Right cardiac atrium (tissue), 5 donors: ENCODE data around the gene CIT. TPM values are rescaled to one million over a fixed set of nuclear protein-coding genes. Genes with fewer than 3 reads are reported as not detected.

ENCODE experiments used
- ATAC-seq, 2 donors: fragments of 200-7000 bp; cut with Tn5 transposase; one replicate each; pipeline versions ENCODE4 v1.8.0 to v1.9.1; 2020; ENCODE audit warnings: moderate library complexity in 2 of 2, mild to moderate bottlenecking in 1 of 2
- DNase-seq, 3 donors: peaks; one replicate each; pipeline ENCODE4 v3.0.0-alpha.2; 2020
- H3K27ac ChIP-seq: one replicate; pipeline ENCODE4 v1.5.1; 2013; ENCODE audit warnings: mild to moderate bottlenecking, low read length, control low read depth, moderate library complexity
- H3K27me3 ChIP-seq: one replicate; pipeline ENCODE4 v1.6.1; 2013; ENCODE audit not compliant: control insufficient read depth, insufficient read depth
- H3K4me1 ChIP-seq: one replicate; pipeline ENCODE4 v1.6.1; 2013; ENCODE audit warnings: low read length; ENCODE audit not compliant: control insufficient read depth, insufficient read depth
- H3K4me3 ChIP-seq: one replicate; pipeline ENCODE4 v1.5.1; 2013; ENCODE audit warnings: low read length, control low read depth
- H3K9me3 ChIP-seq: one replicate; pipeline ENCODE4 v1.6.1; 2013; ENCODE audit warnings: low read length; ENCODE audit not compliant: control insufficient read depth
- WGBS: extraction: QIAGEN DNeasy Blood & Tissue Kit; methylation state at CpG from one replicate; pipeline ENCODE4 v1.1.7; 2013; 5-methylcytosine and 5-hydroxymethylcytosine counted together
- intact Hi-C, 4 donors: fragments of 100-400 bp; cut with DNase I; formaldehyde crosslinking; loops; one replicate each; pipeline versions ENCODE4 v1.11.0 to v1.14.0; 2022 to 2023
- polyA plus RNA-seq: library from polyadenylated mRNA; stranded (reverse); fragments of 200-250 nt; gene quantifications from one replicate; pipeline ENCODE4 v1.2.3, GENCODE V29; 2013
- total RNA-seq, 4 donors: library from RNA; stranded (reverse); fragmentation: NEBNext Ultra II Directional; extraction: Animal tissue kit (Norgen Biotek cat#: 25700); gene quantifications; one replicate each; pipeline ENCODE4 v1.2.1, GENCODE V29; 2021
- donor health status: healthy with polysubstance abuse.
- donor health status: DM: no; HTN: yes; CAD: no.
- donor health status: DM: no; HTN: no; CAD: no.
- donor health status: DM: no; HTN: yes; CAD: no; lungs with severe emphysema.
- donor health status: DM: yes; HTN: yes; CAD: no.

Gene CIT
- total and polyA plus RNA-seq, 5 donors: 0.61 to 3.0 (median 2.4) TPM

DNA sequence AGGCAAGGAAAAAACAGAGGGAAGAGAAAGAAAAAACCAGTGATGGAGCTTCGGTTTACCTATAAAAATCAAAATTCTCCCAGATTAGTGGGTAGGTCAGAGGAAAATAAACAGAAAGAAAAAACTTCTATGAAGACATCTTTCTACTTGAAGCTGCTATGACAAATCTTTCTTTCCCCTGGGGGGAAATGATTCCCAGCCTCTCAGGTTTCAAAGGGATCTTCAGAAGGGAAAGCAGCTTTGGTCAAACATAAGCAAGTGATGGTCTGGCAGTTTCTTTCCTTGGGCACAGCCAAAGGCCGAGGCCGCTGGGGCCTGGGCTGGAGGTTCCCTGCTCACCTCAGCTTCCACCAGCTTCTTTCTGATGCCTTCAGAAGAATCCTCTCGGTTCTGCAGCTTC lies 104.7 kb downstream of the CIT start:
- Histone ChIP-seq H3K4me1 (no peaks in the 10 kb centered on the region), H3K4me3 (no peak overlapping the region), H3K9me3 (no peaks in the 10 kb centered on the region), H3K27me3 (no peaks in the 10 kb centered on the region), H3K27ac (no peak overlapping the region)
- DNase-seq: no peak
- ATAC-seq: no peak
- 96% methylated on average over 4 of the region's 4 CpGs for WGBS
- intact Hi-C loops: loop anchor here in 1 of 4 donors (10.0 kb wide), 1 partner anchor 68 kb away; no protein-coding TSS in a partner anchor

DNA sequence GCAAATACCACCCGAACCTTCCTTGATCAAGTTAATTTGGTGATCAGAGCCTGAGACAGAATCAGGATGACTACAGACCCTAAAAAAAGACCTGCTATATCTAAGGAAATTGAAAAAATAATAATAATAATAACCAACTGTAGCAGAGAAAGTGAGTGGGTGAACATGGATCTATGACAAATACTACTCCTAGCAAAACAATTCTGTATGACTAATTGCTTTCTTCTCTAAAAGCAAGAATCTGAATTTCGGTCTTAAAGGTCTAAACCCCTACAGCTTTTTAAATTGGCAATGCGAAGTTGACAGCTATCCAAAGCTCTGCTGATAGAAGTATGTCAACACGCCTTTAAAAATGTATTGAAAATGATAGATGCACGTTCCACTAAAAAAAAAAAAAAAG lies 107.0 kb downstream of the CIT start:
- no peaks in the 10 kb centered on the region for H3K27me3 ChIP-seq
- intact Hi-C loops: loop anchor here in 1 of 4 donors (10.0 kb wide), 1 partner anchor 65 kb away; no protein-coding TSS in a partner anchor
- no peak overlapping the region for H3K27ac ChIP-seq
- no peaks in the 10 kb centered on the region for H3K4me1 ChIP-seq
- ATAC-seq (no peak), DNase-seq (no peak)
- H3K4me3 ChIP-seq: no peak overlapping the region
- no peaks in the 10 kb centered on the region for H3K9me3 ChIP-seq
- 89% methylated on average over 5 of the region's 5 CpGs for WGBS

DNA sequence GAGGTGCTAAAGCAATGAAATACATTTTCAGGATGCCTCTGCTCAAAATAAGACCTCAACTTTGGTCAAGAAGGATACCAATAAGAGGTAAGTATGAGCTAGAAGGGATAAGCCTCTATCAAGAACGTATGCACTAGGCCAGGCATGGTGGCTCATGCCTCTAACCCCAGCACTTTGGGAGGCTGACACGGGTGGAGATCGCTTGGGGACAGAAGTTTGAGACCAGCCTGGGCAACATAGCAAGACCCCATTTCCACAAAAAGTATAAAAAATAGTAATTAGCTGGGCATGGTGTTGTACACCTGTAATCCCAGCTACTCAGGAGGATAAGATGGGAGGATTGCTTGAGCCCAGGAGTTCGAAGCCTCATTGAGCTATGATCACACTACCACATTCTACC lies 114.5 kb downstream of the CIT start:
- Histone ChIP-seq H3K27me3 (no peaks in the 10 kb centered on the region), H3K27ac (no peak overlapping the region), H3K4me1 (no peaks in the 10 kb centered on the region), H3K9me3 (no peaks in the 10 kb centered on the region), H3K4me3 (no peak overlapping the region)
- 97% methylated on average over 4 of the region's 4 CpGs for WGBS
- DNase-seq: no peak
- ATAC-seq: no peak
- intact Hi-C loops: no loop called here

- Histone ChIP-seq H3K27me3 (no peaks in the 10 kb centered on the region), H3K9me3 (no peaks in the 10 kb centered on the region), H3K27ac (no peak overlapping the region), H3K4me1 (no peaks in the 10 kb centered on the region), H3K4me3 (no peak overlapping the region)
- ATAC-seq (no peak), DNase-seq (no peak)
- WGBS: 94% methylated on average over 4 of the region's 4 CpGs
- intact Hi-C loops: no loop called here
These were observed 118.4 kb downstream of the CIT start for GRCh38 chr12:119758722-119759121.

- Histone ChIP-seq H3K9me3 (no peaks in the 10 kb centered on the region), H3K4me3 (no peak overlapping the region), H3K27ac (no peak overlapping the region), H3K4me1 (no peaks in the 10 kb centered on the region), H3K27me3 (no peaks in the 10 kb centered on the region)
- ATAC-seq (no peak), DNase-seq (no peak)
- 96% methylated on average over 2 of the region's 2 CpGs for WGBS
- intact Hi-C loops: no loop called here
These were observed 118.9 kb downstream of the CIT start for GRCh38 chr12:119758234-119758633.

GRCh38 chr12:119751961-119752360 lies 125.2 kb downstream of the CIT start:
- DNase-seq: no peak
- H3K27me3 ChIP-seq: no peaks in the 10 kb centered on the region
- H3K4me3 ChIP-seq: no peak overlapping the region
- 93% methylated on average over 9 of the region's 9 CpGs for WGBS
- no peak for ATAC-seq
- H3K4me1 ChIP-seq: no peaks in the 10 kb centered on the region
- no peaks in the 10 kb centered on the region for H3K9me3 ChIP-seq
- intact Hi-C loops: no loop called here
- H3K27ac ChIP-seq: no peak overlapping the region

GRCh38 chr12:119749666-119750065 lies 127.5 kb downstream of the CIT start:
- H3K9me3 ChIP-seq: no peaks in the 10 kb centered on the region
- no peak overlapping the region for H3K4me3 ChIP-seq
- H3K27ac ChIP-seq: no peak overlapping the region
- 28% methylated on average over 4 of the region's 4 CpGs for WGBS
- H3K27me3 ChIP-seq: no peaks in the 10 kb centered on the region
- ATAC-seq (no peak), DNase-seq (no peak)
- intact Hi-C loops: no loop called here
- no peaks in the 10 kb centered on the region for H3K4me1 ChIP-seq

- Histone ChIP-seq H3K27me3 (no peaks in the 10 kb centered on the region), H3K4me3 (no peak overlapping the region), H3K4me1 (no peaks in the 10 kb centered on the region), H3K9me3 (no peaks in the 10 kb centered on the region), H3K27ac (no peak overlapping the region)
- intact Hi-C loops: no loop called here
- ATAC-seq (no peak), DNase-seq (no peak)
- WGBS: 96% methylated on average over 8 of the region's 8 CpGs
These were observed 128.6 kb downstream of the CIT start for GRCh38 chr12:119748497-119748896.

DNA sequence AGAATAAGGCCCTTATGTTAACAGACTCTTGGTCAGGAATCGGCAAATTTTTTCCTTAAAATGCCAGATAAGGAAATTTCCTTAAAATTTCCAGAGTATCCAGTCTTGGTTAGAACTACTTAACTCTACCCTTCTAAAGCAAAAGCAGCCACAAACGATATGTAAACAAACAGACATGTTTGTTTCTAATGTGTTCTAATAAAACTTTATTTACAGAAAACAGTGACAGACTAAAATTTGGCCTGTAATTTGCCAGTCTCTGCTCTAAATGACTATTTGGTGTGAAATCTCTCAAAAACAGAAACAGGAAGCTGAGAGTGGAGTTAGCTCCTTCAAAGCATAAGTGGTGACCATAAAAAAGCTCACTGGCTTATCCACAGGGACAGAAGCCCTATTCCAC lies 131.0 kb downstream of the CIT start:
- 98% methylated on average over 2 of the region's 2 CpGs for WGBS
- no peak overlapping the region for H3K27ac ChIP-seq
- no peaks in the 10 kb centered on the region for H3K9me3 ChIP-seq
- no peak overlapping the region for H3K4me3 ChIP-seq
- ATAC-seq: no peak
- intact Hi-C loops: no loop called here
- no peak for DNase-seq
- H3K27me3 ChIP-seq: no peaks in the 10 kb centered on the region
- H3K4me1 ChIP-seq: no peaks in the 10 kb centered on the region

GRCh38 chr12:119744900-119745606 lies 132.1 kb downstream of the CIT start:
- Histone ChIP-seq H3K4me3 (no peak overlapping the region), H3K27me3 (no peaks in the 10 kb centered on the region), H3K27ac (no peak overlapping the region), H3K4me1 (no peaks in the 10 kb centered on the region), H3K9me3 (no peaks in the 10 kb centered on the region)
- DNase-seq (no peak), ATAC-seq (no peak)
- WGBS: 99% methylated on average over 1 of the region's 1 CpG
- intact Hi-C loops: no loop called here

GRCh38 chr12:119742700-119743099 lies 134.4 kb downstream of the CIT start:
- Histone ChIP-seq H3K9me3 (no peaks in the 10 kb centered on the region), H3K4me3 (no peak overlapping the region), H3K27me3 (no peaks in the 10 kb centered on the region), H3K27ac (no peak overlapping the region), H3K4me1 (no peaks in the 10 kb centered on the region)
- ATAC-seq (no peak), DNase-seq (no peak)
- 85% methylated on average over 3 of the region's 3 CpGs for WGBS
- intact Hi-C loops: no loop called here

- intact Hi-C loops: no loop called here
- WGBS: 93% methylated on average over 4 of the region's 4 CpGs
These were observed 136.3 kb downstream of the CIT start for GRCh38 chr12:119740830-119741229.

More at GRCh38 chr12:119740830-119741229, 136.3 kb downstream of the CIT start:
- Histone ChIP-seq H3K27ac (no peak overlapping the region), H3K9me3 (no peaks in the 10 kb centered on the region), H3K4me1 (no peaks in the 10 kb centered on the region), H3K27me3 (no peaks in the 10 kb centered on the region), H3K4me3 (no peak overlapping the region)
- DNase-seq (no peak), ATAC-seq (no peak)
